ENCODE measurements around the gene MT1A.
"Not testable (repeated sequence)": the region's sequence is repeated elsewhere in the genome, so short reads cannot be mapped to it uniquely, and the experiment has no call there.

MT1A gene

DNA sequence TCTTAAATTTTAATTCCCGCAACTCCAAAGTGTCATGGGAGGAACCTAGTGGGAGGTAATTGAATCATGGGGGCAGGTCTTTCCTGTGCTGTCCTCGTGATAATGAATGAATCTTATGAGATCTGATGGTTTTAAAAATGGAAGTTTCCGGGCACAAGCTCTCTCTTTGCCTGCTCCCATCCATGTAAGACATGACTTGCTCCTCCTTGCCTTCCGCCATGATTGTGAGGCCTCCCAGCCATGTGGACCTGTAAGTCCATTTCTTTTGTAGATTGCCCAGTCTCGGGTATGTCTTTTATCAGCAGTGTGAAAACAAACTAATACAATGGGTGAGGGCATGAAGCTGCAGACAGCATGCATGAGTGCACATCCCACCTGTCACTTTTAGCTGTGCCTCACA lies 15.3 kb upstream of the MT1A start:
- H3K4me1 ChIP-seq (ENCODE audit: control insufficient read depth, insufficient read depth, low read length), result peaks cover 23% of the 10 kb centered on the region

DNA sequence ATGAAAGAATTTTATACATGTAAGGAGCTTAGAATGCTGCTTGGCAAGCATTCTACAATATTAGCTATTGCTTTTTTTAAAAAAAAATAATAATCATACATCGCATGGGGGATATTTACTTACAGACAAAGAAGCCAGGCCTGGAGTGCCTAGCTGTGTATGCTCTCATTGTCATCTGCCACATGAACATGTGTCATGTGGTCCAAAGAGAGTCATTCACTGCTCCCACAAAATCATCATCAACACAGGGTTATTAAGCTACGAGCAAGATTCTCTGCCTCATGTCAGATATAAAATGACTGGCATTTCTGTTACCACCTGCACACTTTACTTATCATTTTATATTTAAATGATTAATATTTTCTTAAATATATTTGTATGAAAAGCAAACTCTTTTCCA lies 14.8 kb upstream of the MT1A start:
- H3K4me3 ChIP-seq (ENCODE audit: low read length in 2 of 2), result no peak overlapping the region
- peaks cover 20% of the 10 kb centered on the region for H3K4me1 ChIP-seq (ENCODE audit: control insufficient read depth, insufficient read depth, low read length)
- no peak overlapping the region for H3K27ac ChIP-seq (ENCODE audit: low read length)
- H3K27me3 ChIP-seq (ENCODE audit: control insufficient read depth in 1 of 2, insufficient read depth in 2 of 2, low read length in 2 of 2), result no peaks in the 10 kb centered on the region
- H3K9ac ChIP-seq (ENCODE audit: low read length in 2 of 2), result no peak overlapping the region
- no peaks in the 10 kb centered on the region for H3K36me3 ChIP-seq (ENCODE audit: control insufficient read depth in 2 of 2, insufficient read depth in 2 of 2, low read length in 2 of 2)
- H3K9me3 ChIP-seq (ENCODE audit: control insufficient read depth in 2 of 2, low read length in 2 of 2), result no peaks in the 10 kb centered on the region

More for the DNA sequence above, 15.3 kb upstream of the MT1A start:
- not testable (repeated sequence) for H3K9ac ChIP-seq (ENCODE audit: low read length in 2 of 2); H3K36me3 ChIP-seq (ENCODE audit: control insufficient read depth in 2 of 2, insufficient read depth in 2 of 2, low read length in 2 of 2); H3K4me3 ChIP-seq (ENCODE audit: low read length in 2 of 2); H3K27ac ChIP-seq (ENCODE audit: low read length); H3K9me3 ChIP-seq (ENCODE audit: control insufficient read depth in 2 of 2, low read length in 2 of 2); H3K27me3 ChIP-seq (ENCODE audit: control insufficient read depth in 1 of 2, insufficient read depth in 2 of 2, low read length in 2 of 2)

DNA sequence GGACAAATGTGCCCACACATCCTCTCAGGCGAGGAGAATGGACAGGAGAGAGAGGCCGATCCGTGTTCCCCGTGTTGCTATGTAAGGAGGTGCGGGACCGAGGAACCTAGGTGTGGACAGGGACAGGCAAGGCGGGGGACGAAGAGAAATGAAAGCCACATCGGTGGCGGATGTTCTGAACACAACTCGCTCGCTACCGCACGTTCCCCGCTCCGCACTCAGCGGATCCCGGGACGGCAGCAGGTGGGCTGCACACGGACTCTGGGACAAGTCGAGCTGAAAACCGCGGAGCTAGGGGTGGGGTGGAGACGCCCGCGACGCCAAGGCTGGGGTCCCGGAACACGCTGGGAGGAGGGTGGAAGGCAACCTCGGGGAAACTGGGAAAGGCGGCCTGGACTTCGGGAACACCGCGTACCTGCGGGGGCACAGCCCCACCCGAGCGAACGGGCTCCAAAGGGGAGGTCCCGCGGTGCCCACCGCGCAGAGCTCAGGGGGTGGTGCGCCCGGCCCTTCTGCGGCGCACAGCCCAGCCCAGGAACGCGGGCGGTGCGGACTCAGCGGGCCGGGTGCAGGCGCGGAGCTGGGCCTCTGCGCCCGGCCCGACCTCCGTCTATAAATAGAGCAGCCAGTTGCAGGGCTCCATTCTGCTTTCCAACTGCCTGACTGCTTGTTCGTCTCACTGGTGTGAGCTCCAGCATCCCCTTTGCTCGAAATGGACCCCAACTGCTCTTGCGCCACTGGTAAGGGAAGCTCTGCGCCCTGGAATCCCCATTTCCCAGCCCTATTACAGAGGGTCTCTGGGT lies 13.1 kb upstream of the MT1A start, which contains the start of gene MT1E:
MT1E (plus strand) TSS at position 642 of the 803 bp plus-strand sequence; CDS start at position 713, 71 bp downstream.
- Histone ChIP-seq H3K9me3 (ENCODE audit: control insufficient read depth in 2 of 2, low read length in 2 of 2) (no peaks in the 10 kb centered on the region), H3K36me3 (ENCODE audit: control insufficient read depth in 2 of 2, insufficient read depth in 2 of 2, low read length in 2 of 2) (no peaks in the 10 kb centered on the region), H3K4me3 (ENCODE audit: low read length in 2 of 2) (peak within 1 kb of the TSS; percentile 91 to 96), H3K9ac (ENCODE audit: low read length in 2 of 2) (peak within 1 kb of the TSS; percentile 95 to 97), H3K27me3 (ENCODE audit: control insufficient read depth in 1 of 2, insufficient read depth in 2 of 2, low read length in 2 of 2) (no peaks in the 10 kb centered on the region), H3K4me1 (ENCODE audit: control insufficient read depth, insufficient read depth, low read length) (peaks cover 17% of the 10 kb centered on the region), H3K27ac (ENCODE audit: low read length) (peak within 1 kb of the TSS; percentile 96)

DNA sequence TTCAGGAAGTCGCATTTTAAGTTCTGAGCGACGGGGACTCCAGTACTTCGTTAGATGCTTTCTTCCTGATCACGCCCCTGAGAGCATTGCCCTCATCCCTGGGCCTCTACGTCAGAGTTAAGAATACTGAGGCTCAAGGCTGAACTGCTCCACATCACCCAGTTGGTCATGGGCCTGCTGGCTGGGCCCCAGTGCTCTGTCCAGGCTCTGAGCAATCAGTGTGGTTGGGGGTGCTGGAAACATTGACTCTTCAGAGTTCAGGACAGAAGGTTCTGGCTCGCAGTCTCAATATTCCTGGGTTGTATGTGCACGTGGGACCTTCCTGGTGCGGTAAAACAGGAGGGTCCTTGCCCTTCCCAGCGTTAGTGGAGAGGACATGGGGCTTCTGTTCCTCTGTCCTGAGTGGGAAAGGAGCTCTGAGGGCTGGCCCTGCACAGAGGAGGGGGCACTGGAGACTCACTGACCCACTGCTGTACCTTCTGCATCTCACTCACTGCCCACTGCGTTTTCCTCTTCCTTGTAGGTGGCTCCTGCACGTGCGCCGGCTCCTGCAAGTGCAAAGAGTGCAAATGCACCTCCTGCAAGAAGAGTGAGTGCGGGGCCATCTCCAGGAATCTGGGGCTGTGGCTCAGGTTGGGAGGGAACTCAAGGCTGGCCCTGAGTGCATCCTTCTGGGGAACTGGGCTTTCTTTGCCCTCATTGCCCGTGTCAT lies 12.4 kb upstream of the MT1A start:
- Histone ChIP-seq H3K4me1 (ENCODE audit: control insufficient read depth, insufficient read depth, low read length) (peaks cover 17% of the 10 kb centered on the region), H3K36me3 (ENCODE audit: control insufficient read depth in 2 of 2, insufficient read depth in 2 of 2, low read length in 2 of 2) (no peaks in the 10 kb centered on the region), H3K27me3 (ENCODE audit: control insufficient read depth in 1 of 2, insufficient read depth in 2 of 2, low read length in 2 of 2) (no peaks in the 10 kb centered on the region), H3K27ac (ENCODE audit: low read length) (peak overlapping the region; percentile 96), H3K9ac (ENCODE audit: low read length in 2 of 2) (peak overlapping the region; percentile 95 to 97), H3K4me3 (ENCODE audit: low read length in 2 of 2) (peak overlapping the region; percentile 91 to 96), H3K9me3 (ENCODE audit: control insufficient read depth in 2 of 2, low read length in 2 of 2) (no peaks in the 10 kb centered on the region)

DNA sequence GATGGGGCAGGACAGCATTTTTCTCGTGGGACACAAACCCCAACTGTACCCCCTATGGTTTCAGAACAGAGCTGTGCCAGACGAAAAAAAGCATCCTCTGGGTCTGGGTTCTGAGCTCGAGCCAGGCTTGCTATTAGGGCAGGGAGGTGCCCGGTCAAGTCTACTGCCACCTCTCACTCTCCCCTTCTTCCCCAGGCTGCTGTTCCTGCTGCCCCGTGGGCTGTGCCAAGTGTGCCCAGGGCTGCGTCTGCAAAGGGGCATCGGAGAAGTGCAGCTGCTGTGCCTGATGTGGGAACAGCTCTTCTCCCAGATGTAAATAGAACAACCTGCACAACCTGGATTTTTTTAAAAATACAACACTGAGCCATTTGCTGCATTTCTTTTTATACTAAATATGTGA lies 11.8 kb upstream of the MT1A start:
- Histone ChIP-seq H3K27ac (ENCODE audit: low read length) (peak overlapping the region; percentile 96), H3K9ac (ENCODE audit: low read length in 2 of 2) (peak overlapping the region; percentile 58 to 95)

DNA sequence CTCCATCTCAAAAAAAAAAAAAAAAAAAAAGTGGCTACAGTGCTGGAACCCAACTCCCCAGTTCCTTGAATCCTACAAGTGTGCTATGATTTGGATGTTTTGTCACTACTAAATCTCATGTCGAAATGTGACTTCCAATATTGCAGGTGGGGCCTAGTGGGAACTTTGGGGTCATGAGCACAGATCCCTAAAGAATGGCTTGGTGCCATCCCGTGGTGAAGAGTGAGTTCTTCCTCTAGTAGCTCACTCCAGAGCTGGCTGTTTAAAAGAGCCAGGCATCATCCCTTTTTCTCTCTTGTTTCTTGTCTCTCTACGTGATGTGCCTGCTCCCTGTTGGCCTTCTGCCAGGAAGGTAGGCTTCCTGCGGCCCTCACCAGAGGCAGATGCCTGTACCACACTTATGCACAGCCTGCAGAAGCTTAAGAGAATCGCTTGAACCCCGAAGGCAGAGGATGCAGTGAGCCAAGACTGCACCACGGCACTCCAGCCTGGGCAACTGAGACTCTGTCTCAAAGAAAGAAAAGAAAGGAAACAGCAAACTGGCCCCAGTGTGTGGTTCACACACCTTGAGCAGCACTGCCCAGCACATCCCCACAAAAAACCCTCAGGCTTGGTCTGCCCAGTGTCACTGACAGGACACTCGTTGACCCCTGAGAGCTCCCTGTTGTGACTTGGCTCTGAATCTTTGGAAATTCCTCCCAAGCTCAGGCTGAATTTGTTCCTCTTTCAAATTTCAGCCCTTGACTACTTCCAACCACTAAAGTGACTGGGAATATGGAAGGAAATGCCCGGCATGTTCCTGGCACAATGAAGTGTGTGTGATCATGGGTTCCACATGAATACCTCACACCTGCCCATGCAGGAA lies 9.7 kb upstream of the MT1A start:
- Histone ChIP-seq H3K36me3 (ENCODE audit: control insufficient read depth in 2 of 2, insufficient read depth in 2 of 2, low read length in 2 of 2) (no peaks in the 10 kb centered on the region), H3K27ac (ENCODE audit: low read length) (no peak overlapping the region), H3K9ac (ENCODE audit: low read length in 2 of 2) (no peak overlapping the region), H3K4me1 (ENCODE audit: control insufficient read depth, insufficient read depth, low read length) (peaks cover 28% of the 10 kb centered on the region), H3K9me3 (ENCODE audit: control insufficient read depth in 2 of 2, low read length in 2 of 2) (no peaks in the 10 kb centered on the region), H3K4me3 (ENCODE audit: low read length in 2 of 2) (no peak overlapping the region), H3K27me3 (ENCODE audit: control insufficient read depth in 1 of 2, insufficient read depth in 2 of 2, low read length in 2 of 2) (peaks cover 0 to 3% of the 10 kb centered on the region in 2 donors)

More for the DNA sequence above, 11.8 kb upstream of the MT1A start:
- Histone ChIP-seq H3K36me3 (ENCODE audit: control insufficient read depth in 2 of 2, insufficient read depth in 2 of 2, low read length in 2 of 2) (no peaks in the 10 kb centered on the region), H3K9me3 (ENCODE audit: control insufficient read depth in 2 of 2, low read length in 2 of 2) (no peaks in the 10 kb centered on the region), H3K4me3 (ENCODE audit: low read length in 2 of 2) (peak overlapping the region; percentile 91 to 96), H3K27me3 (ENCODE audit: control insufficient read depth in 1 of 2, insufficient read depth in 2 of 2, low read length in 2 of 2) (no peaks in the 10 kb centered on the region), H3K4me1 (ENCODE audit: control insufficient read depth, insufficient read depth, low read length) (peaks cover 19% of the 10 kb centered on the region)

DNA sequence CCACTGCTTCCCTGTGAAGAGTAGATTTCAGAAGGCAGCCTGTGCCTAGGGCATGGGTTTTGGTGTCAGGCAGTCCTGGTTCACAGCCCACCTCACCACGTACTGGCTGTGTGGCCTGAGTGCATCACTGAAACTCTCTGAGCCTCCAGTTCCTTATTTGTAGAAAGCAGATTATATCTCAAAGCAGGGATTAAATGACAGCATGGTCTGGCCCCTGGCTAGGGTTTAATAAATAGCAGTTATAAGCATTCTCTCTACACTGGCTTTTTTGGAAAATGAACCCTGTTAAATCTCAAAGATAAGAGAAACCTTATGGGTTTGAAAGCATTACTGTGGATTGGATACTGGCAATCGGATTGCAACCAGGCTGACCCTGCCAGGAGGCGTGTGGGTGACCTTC lies 8.9 kb upstream of the MT1A start:
- Histone ChIP-seq H3K27ac (ENCODE audit: low read length) (no peak overlapping the region), H3K36me3 (ENCODE audit: control insufficient read depth in 2 of 2, insufficient read depth in 2 of 2, low read length in 2 of 2) (no peaks in the 10 kb centered on the region), H3K4me1 (ENCODE audit: control insufficient read depth, insufficient read depth, low read length) (peaks cover 28% of the 10 kb centered on the region), H3K27me3 (ENCODE audit: control insufficient read depth in 1 of 2, insufficient read depth in 2 of 2, low read length in 2 of 2) (peaks cover 0 to 3% of the 10 kb centered on the region in 2 donors), H3K9ac (ENCODE audit: low read length in 2 of 2) (no peak overlapping the region), H3K9me3 (ENCODE audit: control insufficient read depth in 2 of 2, low read length in 2 of 2) (no peaks in the 10 kb centered on the region), H3K4me3 (ENCODE audit: low read length in 2 of 2) (no peak overlapping the region)

DNA sequence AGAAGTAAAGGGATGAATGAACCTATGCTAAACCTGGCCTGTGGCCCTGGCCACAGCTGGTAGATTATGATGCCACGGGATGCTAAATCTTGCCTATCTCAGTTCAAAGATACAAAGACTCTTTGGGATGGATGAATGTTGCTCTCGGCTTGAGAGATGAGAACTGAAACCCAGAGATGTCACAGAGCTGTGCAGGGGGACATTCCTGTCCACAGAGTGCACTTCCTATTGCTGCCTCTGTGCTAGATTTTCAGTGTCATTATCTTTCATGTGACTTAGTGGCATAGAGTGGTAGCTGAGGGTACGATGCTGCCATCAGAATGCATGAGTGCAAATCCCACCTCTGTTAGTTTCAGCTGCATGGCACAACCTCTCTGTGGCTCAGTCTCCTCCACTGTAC lies 8.3 kb upstream of the MT1A start:
- Histone ChIP-seq H3K27ac (ENCODE audit: low read length) (no peak overlapping the region), H3K9me3 (ENCODE audit: control insufficient read depth in 2 of 2, low read length in 2 of 2) (no peaks in the 10 kb centered on the region), H3K27me3 (ENCODE audit: control insufficient read depth in 1 of 2, insufficient read depth in 2 of 2, low read length in 2 of 2) (peaks cover 3 to 6% of the 10 kb centered on the region in 2 donors), H3K4me3 (ENCODE audit: low read length in 2 of 2) (no peak overlapping the region), H3K9ac (ENCODE audit: low read length in 2 of 2) (no peak overlapping the region), H3K36me3 (ENCODE audit: control insufficient read depth in 2 of 2, insufficient read depth in 2 of 2, low read length in 2 of 2) (no peaks in the 10 kb centered on the region), H3K4me1 (ENCODE audit: control insufficient read depth, insufficient read depth, low read length) (peaks cover 28% of the 10 kb centered on the region)

DNA sequence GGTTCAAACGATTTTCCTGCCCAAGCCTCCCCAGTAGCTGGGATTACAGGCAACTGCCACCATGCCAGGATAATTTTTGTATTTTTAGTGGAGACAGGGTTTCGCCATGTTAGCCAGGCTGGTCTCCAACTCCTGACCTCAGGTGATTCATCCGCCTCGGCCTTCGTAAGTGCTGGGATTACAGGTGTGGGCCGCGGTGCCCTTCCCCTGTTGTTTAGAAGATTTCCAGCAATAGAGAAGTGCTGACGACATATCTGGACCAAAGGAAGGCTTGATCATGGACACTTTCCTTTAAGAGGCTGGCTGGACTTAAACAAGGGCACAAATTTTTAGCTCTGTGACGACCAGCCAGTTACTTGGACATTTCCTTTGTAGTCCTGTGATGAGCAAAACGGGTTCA lies 7.3 kb upstream of the MT1A start:
- H3K9ac ChIP-seq (ENCODE audit: low read length in 2 of 2), result no peak overlapping the region
- peaks cover 25% of the 10 kb centered on the region for H3K4me1 ChIP-seq (ENCODE audit: control insufficient read depth, insufficient read depth, low read length)
- no peaks in the 10 kb centered on the region for H3K9me3 ChIP-seq (ENCODE audit: control insufficient read depth in 2 of 2, low read length in 2 of 2)
- H3K27ac ChIP-seq (ENCODE audit: low read length), result no peak overlapping the region
- no peaks in the 10 kb centered on the region for H3K36me3 ChIP-seq (ENCODE audit: control insufficient read depth in 2 of 2, insufficient read depth in 2 of 2, low read length in 2 of 2)
- no peak overlapping the region for H3K4me3 ChIP-seq (ENCODE audit: low read length in 2 of 2)
- H3K27me3 ChIP-seq (ENCODE audit: control insufficient read depth in 1 of 2, insufficient read depth in 2 of 2, low read length in 2 of 2), result peaks cover 8 to 17% of the 10 kb centered on the region in 2 donors

DNA sequence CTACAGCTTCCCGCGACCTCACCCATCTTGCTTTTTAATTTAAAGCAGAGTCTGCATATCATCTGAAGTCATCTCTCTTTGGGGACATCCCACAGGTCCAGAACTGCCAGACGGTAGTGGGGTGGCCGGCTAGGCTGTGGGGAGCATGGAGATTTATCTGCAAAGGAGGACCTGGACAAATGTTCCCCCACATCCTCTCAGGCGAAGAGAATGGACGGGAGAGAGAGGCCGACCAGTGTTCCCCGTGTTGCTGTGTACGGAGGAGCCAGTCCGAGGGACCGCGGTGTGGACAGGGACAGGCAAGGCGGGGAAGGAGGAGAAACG lies 6.7 kb upstream of the MT1A start:
- Histone ChIP-seq H3K27ac (ENCODE audit: low read length) (peak overlapping the region; percentile 69), H3K9me3 (ENCODE audit: control insufficient read depth in 2 of 2, low read length in 2 of 2) (no peaks in the 10 kb centered on the region), H3K4me3 (ENCODE audit: low read length in 2 of 2) (peak overlapping the region; percentile 73 to 78), H3K9ac (ENCODE audit: low read length in 2 of 2) (peak overlapping the region; percentile 36 to 74), H3K4me1 (ENCODE audit: control insufficient read depth, insufficient read depth, low read length) (peaks cover 19% of the 10 kb centered on the region), H3K27me3 (ENCODE audit: control insufficient read depth in 1 of 2, insufficient read depth in 2 of 2, low read length in 2 of 2) (peaks cover 13 to 22% of the 10 kb centered on the region in 2 donors), H3K36me3 (ENCODE audit: control insufficient read depth in 2 of 2, insufficient read depth in 2 of 2, low read length in 2 of 2) (no peaks in the 10 kb centered on the region)

Measured in stomach smooth muscle (tissue), 2 donors.